Inflammatory macrophage (primary cell): ENCODE results near the gene IMMT.
"Not testable (repeated sequence)": the region's sequence is repeated elsewhere in the genome, so short reads cannot be mapped to it uniquely, and the experiment has no call there.

Experiments used
- DNase-seq, 2 donors: peaks; one replicate each; pipeline ENCODE4 v3.0.0-alpha.2; 2020 to 2022

Gene IMMT

GRCh38 chr2:86226070-86226469 lies 30.8 kb upstream of the IMMT start:
- DNase-seq: peak; percentile 37 to 66

DNA sequence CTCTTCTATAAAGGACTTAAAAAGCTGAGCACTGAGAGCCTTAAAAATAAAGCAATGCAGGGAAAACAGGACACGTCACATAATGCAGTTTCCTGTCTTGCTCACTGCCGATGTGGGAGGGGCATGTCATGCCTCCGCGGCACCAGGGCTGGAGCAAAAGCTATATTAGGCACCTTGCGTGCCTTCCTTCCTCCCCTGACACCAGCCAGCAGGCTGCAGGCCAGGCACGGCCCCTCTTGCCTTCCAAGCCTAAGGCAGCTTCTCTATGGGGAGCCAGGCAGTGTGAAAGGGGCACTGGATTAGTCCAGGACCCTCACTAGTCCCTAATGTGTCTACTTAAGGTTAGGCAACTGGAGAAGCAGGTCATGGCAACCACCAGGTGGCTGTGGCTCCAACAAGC lies 30.3 kb upstream of the IMMT start:
- DNase-seq: peak; percentile 62 to 82

- no peak for DNase-seq
These were observed 29.5 kb upstream of the IMMT start for GRCh38 chr2:86224645-86225355.

- DNase-seq: no peak
These were observed 28.8 kb upstream of the IMMT start for GRCh38 chr2:86223927-86224560.

DNA sequence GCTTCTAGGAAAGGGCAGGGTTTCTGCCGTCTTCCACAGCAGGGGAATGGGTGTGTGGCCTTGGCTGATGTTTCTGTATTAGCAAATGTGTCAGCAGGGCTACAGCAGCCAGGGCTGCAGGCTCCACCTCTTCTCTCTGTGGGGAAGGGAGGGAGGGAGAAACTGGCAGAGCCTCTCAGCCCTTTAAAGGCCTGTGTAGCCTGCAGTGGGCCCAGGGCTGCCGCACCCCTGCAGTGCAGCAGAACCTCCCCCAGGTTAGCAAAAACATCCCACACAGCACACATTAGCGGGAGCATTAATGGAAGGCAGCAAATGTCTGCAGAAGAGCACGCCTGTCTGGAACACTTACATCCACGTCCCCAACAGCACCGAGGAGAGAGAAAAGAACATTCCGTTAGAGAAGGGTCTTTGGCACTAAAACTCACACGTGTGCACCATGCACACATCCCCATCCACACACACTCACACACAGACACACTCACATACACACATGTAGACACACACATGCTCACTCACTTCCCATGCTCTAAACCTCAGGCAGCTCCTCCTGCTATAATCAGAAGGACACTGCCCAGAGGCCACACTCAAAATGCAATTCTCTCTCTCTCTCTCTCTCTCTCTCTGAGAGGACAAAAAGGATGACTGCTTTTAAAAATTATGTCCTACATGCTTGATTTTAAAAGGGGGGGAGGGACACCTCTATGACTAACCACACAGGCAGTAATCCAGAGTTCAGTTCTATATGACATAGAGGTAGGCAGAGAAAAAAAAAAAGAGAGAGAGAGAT lies 28.1 kb upstream of the IMMT start:
- no peak for DNase-seq

GRCh38 chr2:86221066-86221684 lies 25.9 kb upstream of the IMMT start:
- DNase-seq: peak; percentile 58 to 60

GRCh38 chr2:86219896-86220295 lies 24.6 kb upstream of the IMMT start:
- no peak for DNase-seq

- no peak for DNase-seq
These were observed 22.9 kb upstream of the IMMT start for GRCh38 chr2:86218124-86218523.

- DNase-seq: no peak
These were observed 21.6 kb upstream of the IMMT start for GRCh38 chr2:86216575-86217555.

DNA sequence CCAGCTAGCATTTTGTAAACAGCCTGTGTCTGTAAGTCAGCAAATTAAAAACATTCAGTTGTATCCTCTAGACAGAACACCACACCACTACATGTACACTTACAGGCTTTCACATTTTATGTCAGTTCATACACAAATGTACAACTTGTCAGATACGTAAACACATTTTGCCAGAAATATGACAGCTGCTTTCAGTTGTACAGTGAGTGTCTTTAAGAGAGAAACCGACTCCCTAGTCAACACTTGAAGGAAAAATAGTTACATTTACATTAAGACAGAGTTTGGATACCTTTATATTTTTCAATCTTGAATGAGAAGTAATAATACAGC lies 19.2 kb upstream of the IMMT start:
- DNase-seq: no peak

- DNase-seq: no peak
These were observed 18.6 kb upstream of the IMMT start for GRCh38 chr2:86213699-86214502.

DNA sequence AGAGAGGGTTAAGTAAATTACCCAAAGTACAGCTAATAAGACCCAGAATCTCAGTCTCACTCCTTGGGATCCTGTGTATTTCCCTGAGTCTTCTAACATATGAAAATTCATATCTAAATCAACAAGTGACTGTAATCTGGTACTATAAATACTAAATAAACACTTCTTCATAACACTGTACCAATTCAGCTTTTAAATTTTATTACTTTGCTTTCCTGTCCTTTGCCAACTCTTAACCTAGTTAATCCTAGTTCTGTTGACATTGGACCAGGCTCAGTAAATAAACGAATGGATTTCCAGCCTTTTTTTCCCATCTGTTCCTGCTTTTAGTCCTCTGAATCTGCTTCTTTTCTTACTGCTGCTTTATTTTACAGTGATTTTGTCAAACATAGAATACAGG lies 17.8 kb upstream of the IMMT start:
- no peak for DNase-seq

DNA sequence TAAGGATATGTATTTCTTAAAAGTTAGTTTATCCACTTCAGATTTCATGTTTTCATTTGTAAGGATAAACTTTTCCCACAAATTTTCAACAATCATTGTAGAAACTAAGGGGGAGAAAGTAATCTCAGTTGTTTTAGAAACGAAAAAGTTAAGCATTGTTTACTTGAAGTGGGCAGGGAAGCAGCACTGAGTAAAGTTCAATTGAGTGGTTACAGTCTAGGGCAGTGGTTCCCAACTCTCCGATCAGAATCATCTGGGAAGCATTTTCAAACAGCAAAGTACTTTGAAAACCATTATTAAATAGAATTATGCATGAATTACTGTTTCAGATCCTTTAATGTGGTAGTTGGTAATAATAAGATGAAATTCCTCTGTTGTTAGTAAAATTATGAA lies 16.5 kb upstream of the IMMT start:
- no peak for DNase-seq

- no peak for DNase-seq
These were observed 16.0 kb upstream of the IMMT start for GRCh38 chr2:86211033-86211795.

GRCh38 chr2:86204458-86204857 lies 9.2 kb upstream of the IMMT start:
- no peak for DNase-seq

DNA sequence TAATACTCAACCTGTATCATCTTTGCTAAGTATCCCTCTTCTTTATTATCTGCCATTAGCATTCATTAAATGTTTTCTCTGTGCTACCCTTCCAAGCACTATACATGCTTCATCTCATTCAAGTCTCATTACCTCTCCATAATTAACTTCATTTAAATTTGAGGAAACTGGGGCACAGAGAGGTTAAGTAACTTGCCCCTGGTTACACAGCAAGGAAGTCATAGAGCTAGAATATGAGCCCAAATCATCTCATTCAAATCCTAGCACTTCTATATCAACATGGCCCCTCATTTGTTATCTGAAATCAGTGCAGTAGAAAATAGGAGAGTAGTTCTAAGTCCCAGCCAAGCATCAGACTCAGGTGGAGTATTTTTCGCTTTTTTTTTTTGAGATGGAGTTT lies 8.4 kb upstream of the IMMT start:
- DNase-seq: no peak

DNA sequence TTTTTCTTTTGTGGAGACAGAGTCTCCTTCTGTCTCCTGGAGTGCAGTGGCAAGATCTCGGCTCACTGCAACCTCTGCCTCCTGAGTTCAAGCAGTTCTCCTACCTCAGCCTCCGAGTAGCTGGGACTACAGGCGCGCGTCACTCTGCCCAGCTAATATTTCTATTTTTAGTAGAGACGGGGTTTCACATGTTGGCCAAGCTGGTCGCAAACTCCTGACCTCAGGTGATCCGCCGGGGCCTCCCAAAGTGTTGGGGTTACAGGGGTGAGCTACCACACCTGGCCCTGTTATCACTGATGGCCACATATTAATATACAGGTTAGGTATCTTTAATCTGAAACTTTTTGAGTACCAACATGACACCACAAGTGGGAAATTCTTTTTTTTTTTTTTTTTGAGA lies 7.4 kb upstream of the IMMT start:
- no peak for DNase-seq

- DNase-seq: no peak
These were observed 7.1 kb upstream of the IMMT start for GRCh38 chr2:86202336-86202692.

GRCh38 chr2:86201671-86202335 lies 6.5 kb upstream of the IMMT start:
- DNase-seq: no peak

GRCh38 chr2:86200564-86200963 lies 5.3 kb upstream of the IMMT start:
- not testable (repeated sequence) for DNase-seq
